SK-N-SH treated with all-trans-retinoic acid at 6 μM for 48 hours (cell line): ENCODE results near the gene TMEM259.

ENCODE experiments used
- ATAC-seq: fragments of 200-7000 bp; cut with Tn5 transposase; 3 replicates; pipeline ENCODE4 v1.9.1; 2020; ENCODE audit warnings: mild to moderate bottlenecking, moderate library complexity
- BACH2 ChIP-seq: fragments of 250-450 bp; sonication (Bioruptor Pico); IDR thresholded peaks from 2 replicates; pipeline ENCODE4 v1.9.0; 2021; ENCODE audit warnings: mild to moderate bottlenecking, borderline replicate concordance
- CREB5 ChIP-seq: fragments of 250-450 bp; sonication (Bioruptor Pico); IDR thresholded peaks from 2 replicates; pipeline ENCODE4 v1.5.1; 2020; ENCODE audit warnings: low read depth, mild to moderate bottlenecking, moderate library complexity
- CSDC2 ChIP-seq: fragments of 250-450 bp; sonication (Bioruptor Pico); IDR thresholded peaks from 2 replicates; pipeline ENCODE4 v1.5.0; 2020; ENCODE audit warnings: mild to moderate bottlenecking, moderate library complexity
- CSRNP3 ChIP-seq: fragments of 250-450 bp; sonication (Bioruptor Pico); IDR thresholded peaks from 2 replicates; pipeline ENCODE4 v1.5.1; 2021; ENCODE audit warnings: mild to moderate bottlenecking, moderate library complexity
- ESRRG ChIP-seq: fragments of 250-450 bp; sonication (Bioruptor Pico); IDR thresholded peaks from 2 replicates; pipeline ENCODE4 v1.6.1; 2021; ENCODE audit warnings: mild to moderate bottlenecking
- GLIS3 ChIP-seq: fragments of 250-450 bp; sonication (Bioruptor Pico); IDR thresholded peaks from 2 replicates; pipeline ENCODE4 v1.5.0; 2020; ENCODE audit warnings: mild to moderate bottlenecking, moderate library complexity
- ISL1 ChIP-seq: fragments of 250-450 bp; sonication (Bioruptor Pico); IDR thresholded peaks from 2 replicates; pipeline ENCODE4 v2.1.2; 2022; ENCODE audit warnings: mild to moderate bottlenecking, moderate library complexity
- OSR1 ChIP-seq: fragments of 250-450 bp; sonication (Bioruptor Pico); IDR thresholded peaks from 2 replicates; pipeline ENCODE4 v1.8.0; 2022; ENCODE audit warnings: moderate library complexity, mild to moderate bottlenecking, inconsistent platforms
- PATZ1 ChIP-seq: fragments of 250-450 bp; sonication (Bioruptor Pico); IDR thresholded peaks from 2 replicates; pipeline ENCODE4 v1.8.0; 2020; ENCODE audit warnings: mild to moderate bottlenecking, moderate library complexity, borderline replicate concordance
- POU6F1 ChIP-seq: fragments of 250-450 bp; sonication (Bioruptor Pico); IDR thresholded peaks from 2 replicates; pipeline ENCODE4 v1.8.0; 2021; ENCODE audit warnings: low read depth, mild to moderate bottlenecking, moderate library complexity, borderline replicate concordance
- PPARA ChIP-seq: fragments of 250-450 bp; sonication (Bioruptor Pico); IDR thresholded peaks from 2 replicates; pipeline ENCODE4 v1.5.0; 2020; ENCODE audit warnings: mild to moderate bottlenecking, borderline replicate concordance
- RARB ChIP-seq: fragments of 250-450 bp; sonication (Bioruptor Pico); IDR thresholded peaks from 2 replicates; pipeline ENCODE4 v1.8.0; 2021; ENCODE audit warnings: mild to moderate bottlenecking, moderate library complexity
- SNAI2 ChIP-seq: fragments of 250-450 bp; sonication (Bioruptor Pico); IDR thresholded peaks from 2 replicates; pipeline ENCODE4 v1.5.0; 2020; ENCODE audit warnings: mild to moderate bottlenecking, moderate library complexity
- TOX ChIP-seq: fragments of 250-450 bp; sonication (Bioruptor Pico); IDR thresholded peaks from 2 replicates; pipeline ENCODE4 v1.8.0; 2021; ENCODE audit warnings: mild to moderate bottlenecking, moderate library complexity, borderline replicate concordance
- TSHZ2 ChIP-seq: fragments of 250-450 bp; sonication (Bioruptor Pico); IDR thresholded peaks from 2 replicates; pipeline ENCODE4 v1.5.0; 2020; ENCODE audit warnings: mild to moderate bottlenecking, moderate library complexity
- ZC3H10 ChIP-seq: fragments of 250-450 bp; sonication (Bioruptor Pico); IDR thresholded peaks from 2 replicates; pipeline ENCODE4 v1.5.1; 2021; ENCODE audit warnings: mild to moderate bottlenecking, moderate library complexity
- ZFP3 ChIP-seq: fragments of 250-450 bp; sonication (Bioruptor Pico); IDR thresholded peaks from 2 replicates; pipeline ENCODE4 v1.5.0; 2020; ENCODE audit warnings: mild to moderate bottlenecking, moderate library complexity
- ZNF565 ChIP-seq: fragments of 450-650 bp; formaldehyde crosslinking; conservative IDR thresholded peaks from 2 replicates; pipeline ENCODE4 v1.5.0; 2020; ENCODE audit warnings: low read depth, mild to moderate bottlenecking, moderate library complexity
- ZNF70 ChIP-seq: fragments of 450-650 bp; formaldehyde crosslinking; IDR thresholded peaks from 2 replicates; pipeline ENCODE4 v1.5.0; 2020; ENCODE audit warnings: mild to moderate bottlenecking, moderate library complexity
- ZNF8 ChIP-seq: fragments of 450-650 bp; formaldehyde crosslinking; IDR thresholded peaks from 2 replicates; pipeline ENCODE4 v1.5.0; 2020; ENCODE audit warnings: mild to moderate bottlenecking, moderate library complexity

The TMEM259 gene

GRCh38 chr19:984165-984967 is 36.6 kb downstream of the TMEM259 start, which contains the start of gene WDR18 (continued):
- TF ChIP-seq CSRNP3 (CRISPR knock-in tag) (no peak), OSR1 (CRISPR knock-in tag) (no peak)
- TF ChIP-seq, all 23 proteins: peak for 0

GRCh38 chr19:982567-983170 is 38.3 kb downstream of the TMEM259 start:
- peak; percentile 88 for ATAC-seq

GRCh38 chr19:980133-980998 is 40.6 kb downstream of the TMEM259 start:
- TF ChIP-seq PATZ1 (CRISPR knock-in tag), result no peak
- no peak for ATAC-seq

More at GRCh38 chr19:982567-983170, 38.3 kb downstream of the TMEM259 start:
- no peak for TF ChIP-seq ZC3H10 (CRISPR knock-in tag)
- TF ChIP-seq ZNF70 (CRISPR knock-in tag), result no peak
- no peak for TF ChIP-seq OSR1 (CRISPR knock-in tag)
- TF ChIP-seq PPARA, result no peak
- no peak for TF ChIP-seq ESRRG (CRISPR knock-in tag)
- TF ChIP-seq ZNF565 (CRISPR knock-in tag), result no peak
- no peak for TF ChIP-seq TOX (CRISPR knock-in tag)
- no peak for TF ChIP-seq GLIS3 (CRISPR knock-in tag)
- no peak for TF ChIP-seq ZNF8 (CRISPR knock-in tag)

- ATAC-seq, result no peak
- TF ChIP-seq CREB5 (CRISPR knock-in tag) (no peak), PATZ1 (CRISPR knock-in tag) (no peak), TOX (CRISPR knock-in tag) (no peak), BACH2 (CRISPR knock-in tag) (no peak), POU6F1 (no peak), PPARA (no peak), SNAI2 (no peak), GLIS3 (CRISPR knock-in tag) (no peak), CSDC2 (CRISPR knock-in tag) (no peak), CSRNP3 (CRISPR knock-in tag) (no peak), RARB (CRISPR knock-in tag) (no peak), ZC3H10 (CRISPR knock-in tag) (no peak), TSHZ2 (no peak), OSR1 (CRISPR knock-in tag) (no peak), ESRRG (CRISPR knock-in tag) (no peak), ISL1 (no peak), ZNF70 (CRISPR knock-in tag) (no peak), ZFP3 (CRISPR knock-in tag) (no peak)
Measured at GRCh38 chr19:979318-979741, 41.6 kb downstream of the TMEM259 start.
